SU-DHL-6 (cell line): ENCODE measurements around the gene MAGEA9B.
"Not testable (repeated sequence)": the region's sequence is repeated elsewhere in the genome, so short reads cannot be mapped to it uniquely, and the experiment has no call there.

Source experiments
- H2AFZ ChIP-seq: fragments of 200-600 bp; sonication (generic); 2 replicates; pipeline ENCODE4 v1.6.1; 2014; ENCODE audit warnings: low read depth, mild to moderate bottlenecking, moderate library complexity, mixed read lengths, antibody characterized with exemption, low read length; ENCODE audit not compliant: severe bottlenecking
- H3F3A ChIP-seq: fragments of 200-600 bp; shearing (Covaris generic); 2 replicates; pipeline ENCODE4 v1.6.0; 2016; ENCODE audit warnings: antibody characterized with exemption, mild to moderate bottlenecking; ENCODE audit not compliant: insufficient read depth
- H3K27ac ChIP-seq: fragments of 200-600 bp; sonication (generic); 2 replicates; pipeline ENCODE4 v1.5.1; 2016; ENCODE audit warnings: low read depth, mild to moderate bottlenecking, low read length, moderate library complexity, mixed read lengths
- H3K27me3 ChIP-seq: fragments of 200-600 bp; sonication (generic), shearing (Covaris generic); 2 replicates; pipeline ENCODE4 v1.6.0; 2014; ENCODE audit warnings: mild to moderate bottlenecking, low read length
- H3K36me3 ChIP-seq: fragments of 200-600 bp; sonication (generic); 2 replicates; pipeline ENCODE4 v1.6.1; 2014; ENCODE audit warnings: mild to moderate bottlenecking, low read length, mixed read lengths
- H3K4me2 ChIP-seq: fragments of 300-600, 200-600 bp; shearing (Covaris generic), sonication (generic); 2 replicates; pipeline ENCODE4 v1.6.0; 2014; ENCODE audit warnings: low read length, low read depth, mild to moderate bottlenecking; ENCODE audit not compliant: poor library complexity, severe bottlenecking
- H3K4me3 ChIP-seq: fragments of 200-600 bp; sonication (generic); 2 replicates; pipeline ENCODE4 v1.5.1; 2014; ENCODE audit warnings: antibody characterized with exemption, low read length, mild to moderate bottlenecking, mixed read lengths; ENCODE audit not compliant: insufficient read depth, poor library complexity, severe bottlenecking
- H3K79me2 ChIP-seq: fragments of 200-600 bp; sonication (generic); 2 replicates; pipeline ENCODE4 v1.6.1; 2014; ENCODE audit warnings: mild to moderate bottlenecking, low read length, moderate library complexity; ENCODE audit not compliant: insufficient read depth
- H3K9ac ChIP-seq: fragments of 200-600 bp; sonication (generic); 2 replicates; pipeline ENCODE4 v1.7.0; 2014; ENCODE audit warnings: mild to moderate bottlenecking, low read length
- H3K9me2 ChIP-seq: fragments of 200-600 bp; sonication (generic); replicated peaks from 2 replicates; pipeline ENCODE4 v1.6.1; 2014; ENCODE audit warnings: low read length; ENCODE audit not compliant: insufficient read depth
- H3K9me3 ChIP-seq: fragments of 200-600 bp; sonication (generic); 2 replicates; pipeline ENCODE4 v1.6.1; 2014; ENCODE audit warnings: low read length, mixed read lengths; ENCODE audit not compliant: insufficient read depth
- H4K20me1 ChIP-seq: fragments of 200-600 bp; sonication (generic); 2 replicates; pipeline ENCODE4 v1.6.1; 2014; ENCODE audit warnings: low read depth, mild to moderate bottlenecking, antibody characterized with exemption, low read length, moderate library complexity, mixed read lengths
- CTCF ChIP-seq: fragments of 200-600 bp; sonication (generic); IDR thresholded peaks from one replicate; pipeline ENCODE4 v1.5.1; 2017; ENCODE audit warnings: antibody characterized with exemption, mild to moderate bottlenecking, low read length, moderate library complexity; ENCODE audit not compliant: insufficient read depth, poor library complexity, severe bottlenecking
- EZH2phosphoT487 ChIP-seq: fragments of 200-600 bp; sonication (generic), shearing (Covaris generic); conservative IDR thresholded peaks from 2 replicates; pipeline ENCODE4 v1.6.1; 2018; ENCODE audit warnings: mild to moderate bottlenecking, antibody characterized with exemption, low read length, moderate library complexity, mixed read lengths

The MAGEA9B gene

GRCh38 chrX:149607699-149608098 lies 20.4 kb upstream of the MAGEA9B start:
- H3K9me3 ChIP-seq, result no peaks in the 10 kb centered on the region
- TF ChIP-seq EZH2phosphoT487 (no peak), CTCF (no peak)
- no peaks in the 10 kb centered on the region for H3K27me3 ChIP-seq
- H2AFZ ChIP-seq, result no peak overlapping the region
- no peak overlapping the region for H3K27ac ChIP-seq
- no peaks in the 10 kb centered on the region for H3K79me2 ChIP-seq
- no peak overlapping the region for H3K4me2 ChIP-seq
- H3K9me2 ChIP-seq, result no peaks in the 10 kb centered on the region
- no peak overlapping the region for H3K4me3 ChIP-seq
- no peaks in the 10 kb centered on the region for H4K20me1 ChIP-seq
- no peak overlapping the region for H3K9ac ChIP-seq
- no peaks in the 10 kb centered on the region for H3F3A ChIP-seq
- no peaks in the 10 kb centered on the region for H3K36me3 ChIP-seq

- not testable (repeated sequence) for H3K4me2 ChIP-seq
Measured at GRCh38 chrX:149605248-149605885, 18.1 kb upstream of the MAGEA9B start.

DNA sequence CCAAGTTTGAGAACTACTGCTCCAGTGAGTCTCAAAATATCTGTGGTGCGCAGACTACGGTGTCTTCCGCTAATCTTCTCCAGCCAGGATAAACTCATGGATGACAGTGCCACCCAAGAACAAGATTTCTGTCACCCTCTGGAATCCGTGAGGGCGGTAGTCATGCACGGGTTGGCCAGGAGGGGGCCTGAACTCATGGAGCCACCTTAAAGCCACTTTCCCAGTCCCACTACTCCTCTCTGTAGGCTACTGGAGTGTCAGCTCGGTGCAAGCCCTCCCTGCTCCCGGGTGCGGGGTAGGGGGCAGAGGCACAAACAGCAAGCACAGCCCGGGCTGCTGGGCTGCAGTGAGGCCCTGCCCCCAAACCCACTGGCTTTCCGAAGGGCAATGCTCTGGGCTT lies 11.3 kb upstream of the MAGEA9B start:
- H3K9ac ChIP-seq, H3K9me3 ChIP-seq, H3K27ac ChIP-seq, H2AFZ ChIP-seq, H3K79me2 ChIP-seq, H3K9me2 ChIP-seq, H3K4me3 ChIP-seq, H4K20me1 ChIP-seq, H3K4me2 ChIP-seq, H3K36me3 ChIP-seq, H3K27me3 ChIP-seq, H3F3A ChIP-seq: not testable (repeated sequence)

More at GRCh38 chrX:149605248-149605885, 18.1 kb upstream of the MAGEA9B start:
- not testable (repeated sequence) for H3K27me3 ChIP-seq, H3K36me3 ChIP-seq, H3K9ac ChIP-seq, H3F3A ChIP-seq, H2AFZ ChIP-seq, H3K79me2 ChIP-seq, H4K20me1 ChIP-seq, H3K9me2 ChIP-seq, H3K4me3 ChIP-seq, H3K27ac ChIP-seq, H3K9me3 ChIP-seq

DNA sequence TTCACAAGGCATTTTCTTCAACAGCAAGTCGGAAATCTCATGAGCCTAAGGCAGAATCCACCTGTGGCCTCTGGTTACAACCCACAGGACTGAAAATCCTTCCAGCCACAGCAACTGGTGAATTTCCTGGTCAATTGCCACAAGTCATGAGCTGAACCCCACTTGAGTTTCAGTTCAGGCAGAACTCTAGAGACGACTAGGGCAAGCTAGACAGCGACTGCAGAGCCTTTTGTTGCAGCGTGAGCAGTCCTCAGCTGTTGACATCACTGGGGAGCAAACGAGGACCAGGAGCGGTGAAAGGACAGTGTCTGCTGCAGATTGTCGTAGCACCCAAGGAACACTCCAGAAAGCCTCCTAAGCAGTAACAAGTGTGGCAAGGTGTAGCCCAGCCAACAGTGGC lies 8.7 kb upstream of the MAGEA9B start:
- not testable (repeated sequence) for H3K79me2 ChIP-seq, H3K4me2 ChIP-seq, H3F3A ChIP-seq, H3K27ac ChIP-seq, H3K9me2 ChIP-seq, H3K27me3 ChIP-seq, H3K4me3 ChIP-seq, H3K9me3 ChIP-seq, H2AFZ ChIP-seq, H3K36me3 ChIP-seq, H4K20me1 ChIP-seq, H3K9ac ChIP-seq

- not testable (repeated sequence) for H3F3A ChIP-seq, H2AFZ ChIP-seq, H3K27ac ChIP-seq, H3K9me3 ChIP-seq, H3K4me2 ChIP-seq, H3K27me3 ChIP-seq, H3K4me3 ChIP-seq, H3K36me3 ChIP-seq, H4K20me1 ChIP-seq, H3K79me2 ChIP-seq, H3K9me2 ChIP-seq, H3K9ac ChIP-seq
Measured at GRCh38 chrX:149595214-149595613, 8.0 kb upstream of the MAGEA9B start, which contains the start of gene HSFX2. HSFX2 (minus strand) TSS chrX:149595314; CDS start chrX:149594700, 614 bp downstream.

- not testable (repeated sequence) for H3K9ac ChIP-seq, H3K4me2 ChIP-seq, H4K20me1 ChIP-seq, H3K9me3 ChIP-seq, H3K36me3 ChIP-seq, H3K4me3 ChIP-seq, H3K27me3 ChIP-seq, H3F3A ChIP-seq, H3K9me2 ChIP-seq, H3K79me2 ChIP-seq, H2AFZ ChIP-seq, H3K27ac ChIP-seq
Measured at GRCh38 chrX:149590993-149591392, 3.7 kb upstream of the MAGEA9B start.

DNA sequence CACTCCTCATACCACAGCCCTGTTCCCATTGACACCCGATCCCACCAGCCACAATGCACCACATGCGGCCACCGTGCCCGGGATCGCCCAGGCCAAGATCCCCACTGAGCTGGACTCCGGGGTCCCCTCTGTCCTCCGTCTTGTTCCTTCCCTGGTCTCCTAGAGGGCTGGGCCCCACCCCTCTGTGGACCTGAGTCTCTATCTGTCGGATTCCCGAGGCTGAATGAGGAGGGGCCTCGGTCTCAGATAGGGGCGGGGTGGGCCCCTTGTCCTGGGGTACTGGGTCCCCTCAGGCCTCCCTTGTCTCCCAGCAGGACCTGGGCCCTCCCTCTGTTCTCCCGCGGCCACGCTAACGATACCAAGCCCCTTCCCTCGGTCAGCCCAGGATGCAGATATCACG lies 1.6 kb downstream of the MAGEA9B start:
- not testable (repeated sequence) for H3K27me3 ChIP-seq, H3K9ac ChIP-seq, H3K9me2 ChIP-seq, H3K36me3 ChIP-seq, H3F3A ChIP-seq, H3K27ac ChIP-seq, H4K20me1 ChIP-seq, H3K4me2 ChIP-seq, H3K79me2 ChIP-seq, H3K4me3 ChIP-seq, H3K9me3 ChIP-seq, H2AFZ ChIP-seq
